GM18873 (cell line): Measurements from ENCODE around the gene GAP43.

ENCODE experiments used
- ATAC-seq: cut with Tn5 transposase; IDR thresholded peaks from one replicate; pipeline ENCODE4 v1.9.1; 2021; ENCODE audit warnings: mild to moderate bottlenecking, moderate library complexity, moderate number of reproducible peaks; ENCODE audit not compliant: unreplicated experiment, low FRiP score

Gene GAP43

GRCh38 chr3:115692887-115693524, 69.7 kb downstream of the GAP43 start:
- ATAC-seq = peak; percentile 91

GRCh38 chr3:115693868-115694267, 70.6 kb downstream of the GAP43 start:
- no peak for ATAC-seq

- ATAC-seq = no peak
Observed at GRCh38 chr3:115695090-115695489, 71.8 kb downstream of the GAP43 start.

- no peak for ATAC-seq
Observed at GRCh38 chr3:115697263-115698053, 74.1 kb downstream of the GAP43 start.

- ATAC-seq = no peak
Observed at GRCh38 chr3:115698851-115699591, 75.7 kb downstream of the GAP43 start.

- ATAC-seq = no peak
Observed at GRCh38 chr3:115699706-115700105, 76.4 kb downstream of the GAP43 start.

- ATAC-seq = no peak
Observed at GRCh38 chr3:115702598-115702997, 79.3 kb downstream of the GAP43 start.

GRCh38 chr3:115704661-115705338, 81.5 kb downstream of the GAP43 start:
- no peak for ATAC-seq

GRCh38 chr3:115706311-115706829, 83.1 kb downstream of the GAP43 start:
- no peak for ATAC-seq

GRCh38 chr3:115708540-115708939, 85.2 kb downstream of the GAP43 start:
- ATAC-seq = no peak

GRCh38 chr3:115709093-115709492, 85.8 kb downstream of the GAP43 start:
- no peak for ATAC-seq

- ATAC-seq = no peak
Observed at GRCh38 chr3:115709931-115710330, 86.6 kb downstream of the GAP43 start.

GRCh38 chr3:115710799-115711198, 87.5 kb downstream of the GAP43 start:
- no peak for ATAC-seq

GRCh38 chr3:115712871-115713270, 89.6 kb downstream of the GAP43 start:
- ATAC-seq = no peak

GRCh38 chr3:115713284-115713683, 90.0 kb downstream of the GAP43 start:
- ATAC-seq = no peak

GRCh38 chr3:115715241-115715745, 92.0 kb downstream of the GAP43 start:
- ATAC-seq = no peak

- no peak for ATAC-seq
Observed at GRCh38 chr3:115720983-115721382, 97.7 kb downstream of the GAP43 start.

GRCh38 chr3:115725800-115726199, 102.5 kb downstream of the GAP43 start:
- ATAC-seq = no peak

GRCh38 chr3:115727135-115727534, 103.8 kb downstream of the GAP43 start:
- no peak for ATAC-seq

GRCh38 chr3:115728013-115728412, 104.7 kb downstream of the GAP43 start:
- no peak for ATAC-seq
